OCI-LY7 (cell line): Measurements from ENCODE around the gene HRK. TPM values are rescaled to one million over a fixed set of nuclear protein-coding genes. Genes with fewer than 3 reads are reported as not detected.

Experiments
- BruUV-seq: library from RNA; stranded (reverse); fragments of 400-500 nt; replicated peaks from 2 replicates; lab custom pipeline; 2021; lab: Mats Ljungman, UMichigan
- CTCF ChIA-PET: fragments of 300-600 bp; sonication (Branson Sonifier 250); formaldehyde crosslinking; loops from one replicate; lab custom pipeline; 2022; ENCODE audit warnings: antibody characterized with exemption; ENCODE audit not compliant: unreplicated experiment; lab: Charles Lee
- POLR2A ChIA-PET: fragments of 300-600 bp; sonication (Branson Sonifier 250); formaldehyde crosslinking; loops from one replicate; lab custom pipeline; 2022; ENCODE audit warnings: antibody characterized with exemption; lab: Charles Lee
- DNase-seq: peaks from one replicate; pipeline ENCODE4 v3.0.0-alpha.2; 2015; ENCODE audit warnings: low spot score
- H2AFZ ChIP-seq: fragments of 200-600 bp; sonication (generic), shearing (Covaris generic); 2 replicates; pipeline ENCODE4 v1.6.1; 2014; ENCODE audit warnings: mild to moderate bottlenecking, antibody characterized with exemption, low read length, moderate library complexity
- H3K27ac ChIP-seq: fragments of 200-600 bp; sonication (generic); 2 replicates; pipeline ENCODE4 v1.5.1; 2014; ENCODE audit warnings: mixed run types, low read depth, mild to moderate bottlenecking, moderate library complexity, low read length, inconsistent platforms; ENCODE audit not compliant: poor library complexity, severe bottlenecking
- H3K36me3 ChIP-seq: fragments of 200-600 bp; sonication (generic); 2 replicates; pipeline ENCODE4 v1.6.1; 2014; ENCODE audit warnings: mild to moderate bottlenecking, antibody characterized with exemption, low read length, moderate library complexity, mixed read lengths; ENCODE audit not compliant: insufficient read depth
- H3K4me1 ChIP-seq: fragments of 200-600 bp; sonication (generic); 2 replicates; pipeline ENCODE4 v1.5.1; 2014; ENCODE audit warnings: mild to moderate bottlenecking, low read length; ENCODE audit not compliant: insufficient read depth, poor library complexity, severe bottlenecking
- H3K4me2 ChIP-seq: fragments of 200-600 bp; sonication (generic); 2 replicates; pipeline ENCODE4 v1.6.1; 2014; ENCODE audit warnings: mild to moderate bottlenecking, low read length
- H3K4me3 ChIP-seq: fragments of 200-600 bp; sonication (generic); 2 replicates; pipeline ENCODE4 v1.5.1; 2014; ENCODE audit warnings: mild to moderate bottlenecking, low read depth, low read length; ENCODE audit not compliant: poor library complexity, severe bottlenecking
- H3K79me2 ChIP-seq: fragments of 200-600 bp; sonication (generic); 2 replicates; pipeline ENCODE4 v1.6.1; 2016; ENCODE audit warnings: low read depth, mild to moderate bottlenecking, low read length, moderate library complexity, mixed read lengths; ENCODE audit not compliant: insufficient read depth
- H3K9me2 ChIP-seq: fragments of 200-600 bp; sonication (generic); 2 replicates; pipeline ENCODE4 v1.6.1; 2016; ENCODE audit warnings: mild to moderate bottlenecking, low read length, mixed read lengths; ENCODE audit not compliant: insufficient read depth
- H3K9me3 ChIP-seq: fragments of 200-600 bp; sonication (generic); 2 replicates; pipeline ENCODE4 v1.6.1; 2014; ENCODE audit warnings: mild to moderate bottlenecking, mixed run types, low read length, mixed read lengths
- H4K20me1 ChIP-seq: fragments of 200-600 bp; sonication (generic); 2 replicates; pipeline ENCODE4 v1.6.1; 2014; ENCODE audit warnings: mild to moderate bottlenecking, antibody characterized with exemption, low read length, moderate library complexity, mixed read lengths; ENCODE audit not compliant: insufficient read depth
- EZH2phosphoT487 ChIP-seq: fragments of 200-600 bp; sonication (generic); IDR thresholded peaks from 2 replicates; pipeline ENCODE4 v1.6.1; 2018; ENCODE audit warnings: low read depth, borderline replicate concordance, mild to moderate bottlenecking, mixed run types, antibody characterized with exemption, low read length, moderate library complexity, mixed read lengths
- intact Hi-C: fragments of 100-400 bp; cut with micrococcal nuclease; formaldehyde crosslinking; loops from one replicate; pipeline ENCODE4 v1.10.0; 2022; ENCODE audit not compliant: unreplicated experiment
- total RNA-seq, 2 experiments: library from RNA; depleted of rRNA in 1 of 2; stranded (reverse); fragments of >200 nt in 1 of 2; shearing (Covaris generic) in 1 of 2; gene quantifications; 2 replicates each; pipeline ENCODE4 v1.2.3, GENCODE V29; 2014 to 2022
- TF ChIP-seq, protein P1 (sequence below): fragments of 200-600 bp; sonication (generic); conservative IDR thresholded peaks from 2 replicates; pipeline ENCODE4 v1.5.1; 2014; ENCODE audit warnings: mild to moderate bottlenecking, antibody characterized with exemption, low read length, moderate library complexity, mixed read lengths

Gene HRK
- total RNA-seq, 2 experiments from 2014 or later = 16.5 to 17.8 TPM

GRCh38 chr12:116890330-116890729 lies 9.1 kb upstream of the HRK start:
- Histone ChIP-seq H4K20me1 (no peaks in the 10 kb centered on the region), H3K4me1 (peaks cover 9% of the 10 kb centered on the region), H3K79me2 (no peaks in the 10 kb centered on the region), H2AFZ (no peak overlapping the region), H3K4me3 (no peak overlapping the region), H3K4me2 (no peak overlapping the region), H3K27ac (no peak overlapping the region), H3K9me3 (no peaks in the 10 kb centered on the region), H3K36me3 (no peaks in the 10 kb centered on the region), H3K9me2 (no peaks in the 10 kb centered on the region)
- DNase-seq = no peak
- no peak for TF ChIP-seq EZH2phosphoT487
- TF ChIP-seq, protein P1, sequence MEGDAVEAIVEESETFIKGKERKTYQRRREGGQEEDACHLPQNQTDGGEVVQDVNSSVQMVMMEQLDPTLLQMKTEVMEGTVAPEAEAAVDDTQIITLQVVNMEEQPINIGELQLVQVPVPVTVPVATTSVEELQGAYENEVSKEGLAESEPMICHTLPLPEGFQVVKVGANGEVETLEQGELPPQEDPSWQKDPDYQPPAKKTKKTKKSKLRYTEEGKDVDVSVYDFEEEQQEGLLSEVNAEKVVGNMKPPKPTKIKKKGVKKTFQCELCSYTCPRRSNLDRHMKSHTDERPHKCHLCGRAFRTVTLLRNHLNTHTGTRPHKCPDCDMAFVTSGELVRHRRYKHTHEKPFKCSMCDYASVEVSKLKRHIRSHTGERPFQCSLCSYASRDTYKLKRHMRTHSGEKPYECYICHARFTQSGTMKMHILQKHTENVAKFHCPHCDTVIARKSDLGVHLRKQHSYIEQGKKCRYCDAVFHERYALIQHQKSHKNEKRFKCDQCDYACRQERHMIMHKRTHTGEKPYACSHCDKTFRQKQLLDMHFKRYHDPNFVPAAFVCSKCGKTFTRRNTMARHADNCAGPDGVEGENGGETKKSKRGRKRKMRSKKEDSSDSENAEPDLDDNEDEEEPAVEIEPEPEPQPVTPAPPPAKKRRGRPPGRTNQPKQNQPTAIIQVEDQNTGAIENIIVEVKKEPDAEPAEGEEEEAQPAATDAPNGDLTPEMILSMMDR = no peak
- ChIA-PET CTCF (no interaction called here), POLR2A (interaction anchor here (1.2 kb wide), 1 partner anchor 31 kb away, joined by 3 read pairs; no protein-coding TSS in a partner anchor)
- BruUV-seq = no TSS peak
- intact Hi-C loops = no loop called here

DNA sequence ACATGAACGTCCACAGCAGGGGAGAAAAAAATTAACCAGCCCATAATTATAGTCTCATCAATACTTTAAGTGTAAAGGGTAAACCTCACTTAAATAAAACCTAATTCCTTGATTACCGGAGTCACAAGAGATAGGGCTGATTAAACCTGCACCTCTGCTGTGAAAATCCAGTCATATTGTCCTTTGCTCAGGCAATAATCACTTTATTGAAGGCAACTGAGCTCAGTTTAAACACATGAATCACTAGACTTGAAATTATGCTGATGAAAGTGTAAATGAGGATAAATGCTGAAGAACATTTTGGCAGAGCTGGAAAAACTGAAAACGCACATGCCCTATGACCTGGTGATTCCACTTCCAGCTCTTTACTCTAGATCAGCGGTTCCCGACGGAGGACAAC lies 6.7 kb upstream of the HRK start:
- no TSS peak for BruUV-seq
- DNase-seq = no peak
- Histone ChIP-seq H3K27ac (no peak overlapping the region), H3K9me2 (no peaks in the 10 kb centered on the region), H2AFZ (no peak overlapping the region), H4K20me1 (no peaks in the 10 kb centered on the region), H3K79me2 (no peaks in the 10 kb centered on the region), H3K36me3 (no peaks in the 10 kb centered on the region), H3K4me2 (no peak overlapping the region), H3K9me3 (no peaks in the 10 kb centered on the region), H3K4me3 (no peak overlapping the region), H3K4me1 (peaks cover 21% of the 10 kb centered on the region)
- no peak for TF ChIP-seq EZH2phosphoT487
- TF ChIP-seq, protein P1 = no peak
- ChIA-PET POLR2A (interaction anchor here (0.5 to 0.7 kb wide), 2 partner anchors 8 to 234 kb away, joined by 3 to 6 read pairs; no protein-coding TSS in a partner anchor), CTCF (no interaction called here)
- intact Hi-C loops = loop anchor here (10.0 kb wide), 1 partner anchor 227 kb away; no protein-coding TSS in a partner anchor

GRCh38 chr12:116887244-116887643 lies 6.0 kb upstream of the HRK start:
- no peak overlapping the region for H2AFZ ChIP-seq
- H4K20me1 ChIP-seq = no peaks in the 10 kb centered on the region
- ChIA-PET CTCF (no interaction called here), POLR2A (interaction anchor here (1.2 kb wide), 1 partner anchor 37 kb away, joined by 4 read pairs; no protein-coding TSS in a partner anchor)
- no peak overlapping the region for H3K27ac ChIP-seq
- H3K79me2 ChIP-seq = no peaks in the 10 kb centered on the region
- BruUV-seq = no TSS peak
- intact Hi-C loops = loop anchor here (10.0 kb wide), 1 partner anchor 228 kb away; no protein-coding TSS in a partner anchor
- no peaks in the 10 kb centered on the region for H3K9me2 ChIP-seq
- no peak overlapping the region for H3K4me2 ChIP-seq
- TF ChIP-seq, protein P1 = no peak
- no peak for TF ChIP-seq EZH2phosphoT487
- H3K4me3 ChIP-seq = no peak overlapping the region
- no peaks in the 10 kb centered on the region for H3K36me3 ChIP-seq
- peaks cover 26% of the 10 kb centered on the region for H3K4me1 ChIP-seq
- H3K9me3 ChIP-seq = no peaks in the 10 kb centered on the region
- DNase-seq = no peak
